Fibroblast of skin of scalp (primary cell): ENCODE data around the gene CCHCR1.
A peak's percentile ranks its signal among the peaks of the same experiment; 100 is the strongest.

Experiments
- DNase-seq: peaks from one replicate; pipeline ENCODE4 v3.0.0-alpha.2; 2013

CCHCR1 gene

GRCh38 chr6:31162463-31163165 is 5.0 kb upstream of the CCHCR1 start:
- DNase-seq = no peak

- DNase-seq = no peak
These were observed 3.9 kb upstream of the CCHCR1 start for GRCh38 chr6:31161216-31162126.

- DNase-seq = no peak
These were observed 1.6 kb upstream of the CCHCR1 start for GRCh38 chr6:31158863-31159855.

GRCh38 chr6:31158140-31158862 is 699 bp upstream of the CCHCR1 start, which contains the start of gene TCF19:
Gene TCF19 (plus strand): TSS chr6:31158589. CDS start chr6:31159470, 881 bp downstream.
- peak; percentile 99 for DNase-seq

GRCh38 chr6:31156641-31157040 is 961 bp downstream of the CCHCR1 start:
- no peak for DNase-seq

GRCh38 chr6:31154436-31154835 is 3.2 kb downstream of the CCHCR1 start:
- no peak for DNase-seq

- DNase-seq = no peak
These were observed 4.8 kb downstream of the CCHCR1 start for GRCh38 chr6:31152781-31153180.

- no peak for DNase-seq
These were observed 7.7 kb downstream of the CCHCR1 start for GRCh38 chr6:31149827-31150447.

DNA sequence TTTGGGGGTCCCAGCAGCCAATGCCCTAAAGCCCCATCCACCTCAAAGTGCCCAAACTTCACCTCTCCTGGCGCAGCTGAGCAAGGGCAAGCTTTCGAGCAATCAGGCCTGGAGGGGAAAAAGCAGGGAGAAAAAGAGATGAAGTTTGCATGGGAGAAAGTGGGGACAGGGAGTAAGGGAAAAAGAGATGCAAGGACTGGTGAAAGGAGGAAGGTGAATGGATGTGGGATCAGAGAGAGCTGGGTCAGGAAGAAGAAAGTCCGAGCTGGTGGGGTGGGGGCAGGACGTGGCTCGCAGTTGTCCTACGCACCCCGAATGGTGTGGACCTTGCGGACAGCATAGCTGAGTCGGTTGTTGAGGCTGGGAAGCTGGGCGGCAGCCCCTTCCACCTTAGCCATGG is 12.2 kb downstream of the CCHCR1 start:
- DNase-seq = no peak

DNA sequence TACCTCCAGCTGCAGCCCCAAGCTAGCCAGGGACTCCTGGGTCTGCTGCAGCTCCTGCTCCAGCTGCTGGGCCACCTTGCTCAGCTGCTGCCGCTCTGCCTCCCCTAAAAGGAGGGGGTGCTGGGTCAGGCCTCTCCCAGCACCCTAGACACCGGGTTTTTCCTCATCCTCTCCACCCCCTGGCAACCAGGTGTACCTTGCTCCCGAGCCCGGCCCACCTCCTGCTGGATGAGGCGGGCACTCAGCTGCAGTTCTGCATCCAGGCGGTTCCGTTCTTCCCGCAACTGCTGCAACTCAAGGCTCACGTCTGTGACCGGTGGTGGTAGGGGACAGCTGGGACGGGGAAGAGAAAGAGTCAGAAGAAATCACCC is 12.6 kb downstream of the CCHCR1 start:
- no peak for DNase-seq

DNA sequence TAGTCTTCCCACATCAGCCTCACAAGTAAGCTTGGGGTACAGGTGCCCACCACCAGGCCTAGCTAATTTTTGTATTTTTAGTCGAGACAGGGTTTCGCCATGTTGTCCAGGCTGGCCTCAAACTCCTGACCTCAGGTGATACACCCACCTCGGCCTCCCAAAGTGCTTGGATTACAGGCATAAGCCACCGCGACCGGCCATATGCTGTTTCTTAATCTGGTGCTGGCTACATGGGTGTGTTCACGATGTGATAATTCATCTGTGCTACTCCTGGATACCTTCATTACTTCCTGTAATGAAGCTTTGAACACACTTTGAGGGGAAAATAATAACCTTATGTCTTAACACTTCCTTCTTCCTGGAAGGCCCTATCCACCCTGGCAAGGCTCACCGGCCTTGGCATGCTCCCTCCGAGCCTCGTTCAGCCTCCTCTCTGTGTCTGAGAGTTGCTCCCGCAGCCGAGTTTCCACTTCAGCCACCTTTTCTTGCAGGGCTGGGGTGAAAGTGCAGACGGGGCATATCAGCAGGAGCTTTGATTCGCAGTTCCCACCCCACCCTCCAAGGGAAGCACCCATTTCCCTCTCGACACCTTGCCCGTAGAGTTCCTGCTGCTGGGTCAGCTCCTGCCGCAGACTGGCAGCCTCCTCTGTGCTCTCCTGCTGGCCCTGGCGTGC is 13.2 kb downstream of the CCHCR1 start:
- no peak for DNase-seq

- peak; percentile 70 for DNase-seq
These were observed 14.5 kb downstream of the CCHCR1 start for GRCh38 chr6:31143148-31143547.

DNA sequence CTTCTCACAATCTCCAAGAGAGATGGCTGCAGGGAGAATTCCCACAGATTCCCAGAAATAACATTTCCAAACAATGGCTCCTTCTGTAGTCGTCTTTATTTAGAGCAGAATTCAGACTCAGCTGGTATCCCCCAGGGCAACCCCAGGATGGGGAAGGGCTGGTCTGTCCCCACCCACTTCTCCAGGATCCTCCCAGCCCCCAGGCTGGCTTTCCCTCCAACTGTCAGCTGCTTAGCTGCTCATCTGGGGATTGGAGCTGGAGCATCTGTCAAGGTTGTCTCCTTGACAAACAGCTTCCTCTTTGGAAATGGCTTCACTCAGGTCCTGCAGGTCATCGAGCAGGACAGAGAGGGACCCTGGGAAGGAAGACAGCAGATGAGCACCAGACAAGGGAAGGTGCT is 15.2 kb downstream of the CCHCR1 start:
- DNase-seq = no peak

- no peak for DNase-seq
These were observed 17.0 kb downstream of the CCHCR1 start for GRCh38 chr6:31140643-31141042.

GRCh38 chr6:31139599-31139998 is 18.0 kb downstream of the CCHCR1 start:
- peak; percentile 93 for DNase-seq

- DNase-seq = no peak
These were observed 18.6 kb downstream of the CCHCR1 start, which contains the start of gene PSORS1C2 for GRCh38 chr6:31138982-31139381. Gene PSORS1C2 (minus strand): TSS chr6:31139066. CDS start chr6:31139026, 40 bp downstream.

GRCh38 chr6:31135710-31136109 is 21.9 kb downstream of the CCHCR1 start:
- DNase-seq = no peak

- DNase-seq = no peak
These were observed 24.8 kb downstream of the CCHCR1 start for GRCh38 chr6:31132806-31133205.

DNA sequence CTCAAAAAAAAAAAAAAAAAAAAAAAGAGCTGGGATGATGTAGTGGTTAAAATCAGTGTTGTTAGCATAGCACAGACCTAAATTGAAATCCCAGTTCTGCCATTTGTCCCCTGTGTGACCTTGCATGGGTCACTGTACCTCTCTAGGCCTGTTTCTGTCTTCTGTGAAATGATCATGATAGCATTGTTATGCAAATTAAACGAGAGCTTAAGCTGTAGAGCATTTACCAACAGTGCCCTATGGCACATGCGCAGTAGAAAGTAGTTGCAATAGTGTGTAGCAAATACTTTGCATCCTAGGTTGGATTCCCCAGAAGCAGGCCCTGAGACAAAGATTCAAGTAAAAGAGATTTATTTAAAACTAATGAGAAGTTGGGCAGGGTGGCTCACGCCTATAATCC is 26.0 kb downstream of the CCHCR1 start:
- DNase-seq = no peak

- no peak for DNase-seq
These were observed 26.9 kb downstream of the CCHCR1 start for GRCh38 chr6:31130751-31131150.

DNA sequence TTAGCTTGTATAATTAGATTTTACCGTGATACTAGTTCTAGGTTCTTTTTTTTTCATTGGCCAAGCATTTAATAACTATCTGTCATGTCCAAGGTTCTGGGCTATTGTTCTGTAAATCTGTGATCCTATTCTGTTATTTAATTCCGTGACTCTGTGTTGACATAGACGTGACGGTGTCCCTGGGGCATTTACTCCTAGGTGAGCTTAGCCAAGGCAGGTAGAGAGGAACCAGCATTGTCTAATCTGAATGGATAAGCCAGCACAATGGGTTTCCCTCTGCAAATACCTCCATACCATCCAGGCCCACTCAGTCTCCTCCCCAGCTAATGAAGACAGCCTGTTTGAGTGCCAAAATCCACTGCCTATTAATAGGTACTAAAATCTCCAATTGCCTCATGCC is 28.5 kb downstream of the CCHCR1 start:
- no peak for DNase-seq
